Gastrocnemius medialis (tissue), 4 donors: ENCODE measurements around the gene CCDC78.

ENCODE experiments used
- CTCF ChIP-seq, 5 experiments: fragments of 450-650 bp in 3 of 5; fragments of 200-600 bp in 2 of 5; sonication (generic) in 2 of 5; IDR thresholded peaks in 4 of 5; conservative IDR thresholded peaks in 1 of 5; 1 replicate in 4 of 5; 2 replicates in 1 of 5; pipeline ENCODE4 v1.5.1; 2016 to 2019; ENCODE audit warnings: antibody characterized with exemption in 5 of 5, mild to moderate bottlenecking in 3 of 5, moderate library complexity in 3 of 5
- POLR2A ChIP-seq, 2 donors: fragments of 450-650 bp; IDR thresholded peaks; one replicate each; pipeline ENCODE4 v1.6.1; 2017; ENCODE audit warnings: antibody characterized with exemption in 2 of 2, mild to moderate bottlenecking in 2 of 2, moderate library complexity in 2 of 2

GRCh38 chr16:673399-673991 lies 52.7 kb downstream of the CCDC78 start:
- TF ChIP-seq CTCF (IDR thresholded peaks at IDR 0.05 in 4 of 5, conservative IDR thresholded peaks at IDR 0.05 in 1 of 5) (no peak), POLR2A (IDR thresholded peaks at IDR 0.05) (no peak)
